Cardiac muscle cell (in vitro differentiated cells and primary cell): ENCODE measurements around the gene GATB. TPM values are rescaled to one million over a fixed set of nuclear protein-coding genes. Genes with fewer than 3 reads are reported as not detected.

Experiments
- DNase-seq, 2 donors: peaks; one replicate each; pipeline versions ENCODE4 v3.0.0 to v3.0.0-alpha.2; 2010 to 2017; ENCODE audit warnings: low read depth in 1 of 2, low spot score in 1 of 2
- H3K27ac ChIP-seq: fragments of 200-600 bp; sonication (generic); 2 replicates; pipeline ENCODE4 v1.5.1; 2016
- H3K27me3 ChIP-seq: fragments of 200-600 bp; sonication (generic); 2 replicates; pipeline ENCODE4 v1.6.0; 2016; ENCODE audit warnings: control low read depth
- H3K36me3 ChIP-seq: fragments of 200-600 bp; sonication (generic); 2 replicates; pipeline ENCODE4 v1.5.1; 2016; ENCODE audit warnings: control low read depth
- H3K4me1 ChIP-seq: fragments of 200-600 bp; sonication (generic); 2 replicates; pipeline ENCODE4 v1.8.1; 2017; ENCODE audit warnings: low read depth, mild to moderate bottlenecking, mixed run types
- H3K4me3 ChIP-seq: fragments of 200-600 bp; sonication (generic); 2 replicates; pipeline ENCODE4 v1.5.1; 2016; ENCODE audit warnings: mild to moderate bottlenecking
- H3K9me3 ChIP-seq: fragments of 200-600 bp; sonication (generic); 2 replicates; pipeline ENCODE4 v1.5.1; 2017; ENCODE audit warnings: low read depth, mild to moderate bottlenecking, control low read depth
- CTCF ChIP-seq: IDR thresholded peaks from 2 replicates; pipeline ENCODE4 v1.5.1; 2012; ENCODE audit warnings: low read depth, mild to moderate bottlenecking, low read length
- polyA plus RNA-seq: library from polyadenylated mRNA; unstranded; fragments of >200 nt; fragmentation: Nextera tagmentation; extraction: Ambion mirVana; gene quantifications from 2 replicates; pipeline ENCODE4 v1.2.1, GENCODE V29; 2016
- total RNA-seq: library from RNA; depleted of rRNA; stranded (reverse); fragments of >200 nt; gene quantifications from 2 replicates; pipeline ENCODE4 v1.2.3, GENCODE V29; 2016

GATB gene
- total and polyA plus RNA-seq, 2 experiments from 2014 or later, result 24.4 to 45.3 TPM

GRCh38 chr4:151690876-151691275 is 69.9 kb downstream of the GATB start:
- peak overlapping the region; percentile 91 for H3K27ac ChIP-seq
- no peaks in the 10 kb centered on the region for H3K27me3 ChIP-seq
- H3K36me3 ChIP-seq, result no peaks in the 10 kb centered on the region
- no peaks in the 10 kb centered on the region for H3K9me3 ChIP-seq
- TF ChIP-seq CTCF, result no peak
- peak in 1 of 2 donors; percentile 48 for DNase-seq
- no peak overlapping the region for H3K4me3 ChIP-seq
- peaks cover 92% of the 10 kb centered on the region for H3K4me1 ChIP-seq

GRCh38 chr4:151690164-151690870 is 70.5 kb downstream of the GATB start:
- Histone ChIP-seq H3K27ac (peak overlapping the region; percentile 91), H3K4me3 (no peak overlapping the region), H3K36me3 (no peaks in the 10 kb centered on the region), H3K9me3 (no peaks in the 10 kb centered on the region), H3K27me3 (no peaks in the 10 kb centered on the region), H3K4me1 (peaks cover 87% of the 10 kb centered on the region)
- no peak for TF ChIP-seq CTCF
- peak in 1 of 2 donors; percentile 80 for DNase-seq

- Histone ChIP-seq H3K36me3 (no peaks in the 10 kb centered on the region), H3K27ac (peak overlapping the region; percentile 91), H3K4me1 (peaks cover 77% of the 10 kb centered on the region), H3K27me3 (no peaks in the 10 kb centered on the region), H3K4me3 (no peak overlapping the region), H3K9me3 (no peaks in the 10 kb centered on the region)
- no peak for DNase-seq
- TF ChIP-seq CTCF, result no peak
Measured at GRCh38 chr4:151689211-151689991, 71.4 kb downstream of the GATB start.

- H3K9me3 ChIP-seq, result no peaks in the 10 kb centered on the region
- H3K4me3 ChIP-seq, result no peak overlapping the region
- no peak for DNase-seq
- TF ChIP-seq CTCF, result no peak
- H3K36me3 ChIP-seq, result no peaks in the 10 kb centered on the region
- peak overlapping the region; percentile 91 for H3K27ac ChIP-seq
- no peaks in the 10 kb centered on the region for H3K27me3 ChIP-seq
- peaks cover 71% of the 10 kb centered on the region for H3K4me1 ChIP-seq
Measured at GRCh38 chr4:151688785-151689043, 72.1 kb downstream of the GATB start.

GRCh38 chr4:151688003-151688784 is 72.6 kb downstream of the GATB start:
- Histone ChIP-seq H3K4me3 (no peak overlapping the region), H3K36me3 (no peaks in the 10 kb centered on the region), H3K27ac (peak overlapping the region; percentile 91), H3K9me3 (no peaks in the 10 kb centered on the region), H3K4me1 (peaks cover 65% of the 10 kb centered on the region), H3K27me3 (no peaks in the 10 kb centered on the region)
- peak in 1 of 2 donors; percentile 39 for DNase-seq
- no peak for TF ChIP-seq CTCF
